ENCODE results near the gene PIP4K2A. TPM values are rescaled to one million over a fixed set of nuclear protein-coding genes. Genes with fewer than 3 reads are reported as not detected.

PIP4K2A gene
- total and polyA plus RNA-seq, 2 donors (not counting 3 experiments of a cell fraction or from before 2014, with no cell fraction given) = 11.8 to 32.6 TPM

GRCh38 chr10:22552888-22553378 is 161.4 kb downstream of the PIP4K2A start:
- peaks cover 3 to 4% of the 10 kb centered on the region in 2 experiments for H3K36me3 ChIP-seq (ENCODE audit: control insufficient read depth in 2 of 2, extremely low read depth in 1 of 2, insufficient read depth in 2 of 2, low read length in 2 of 2)
- BruUV-seq (replicated peaks) = no TSS peak
- dilution Hi-C loops (cut with MboI; ENCODE audit: extremely low pct_ligation_motif_present, low sequenced_read_pairs) (no loop called here), intact Hi-C loops (cut with micrococcal nuclease) (loop anchor here (5.0 to 10.0 kb wide), 2 partner anchors 551 to 1058 kb away; partner anchors contain the start of gene DNAJC1)
- ChIA-PET CTCF (interaction anchor here (1.2 to 2.7 kb wide), 2 partner anchors 21 to 435 kb away, joined by 3 to 10 read pairs; no protein-coding TSS in a partner anchor), POLR2A (no interaction called here)
- no peak overlapping the region for H3K4me2 ChIP-seq (ENCODE audit: insufficient read depth, low read length)
- H3K79me2 ChIP-seq (ENCODE audit: control insufficient read depth, insufficient read depth, low read length) = no peaks in the 10 kb centered on the region
- H3K9me1 ChIP-seq (replicated peaks; ENCODE audit: control insufficient read depth, extremely low read depth, insufficient read depth, low read length) = no peaks in the 10 kb centered on the region
- no peak overlapping the region for H3K27ac ChIP-seq (ENCODE audit: insufficient read depth, low read depth, low read length)
- H2AFZ ChIP-seq (ENCODE audit: low read depth, low read length) = no peak overlapping the region
- H3K4me3 ChIP-seq (replicated peaks in 1 of 3; ENCODE audit: insufficient read depth in 1 of 3, low read depth in 1 of 3, low read length in 3 of 3) = no peak overlapping the region
- no peaks in the 10 kb centered on the region for H3K27me3 ChIP-seq (ENCODE audit: control insufficient read depth in 2 of 2, insufficient read depth in 2 of 2, low read length in 2 of 2)
- no peak overlapping the region for H3K9ac ChIP-seq (replicated peaks; ENCODE audit: extremely low read depth, insufficient read depth, low read length)
- no peak for TF ChIP-seq POLR2AphosphoS5 (IDR thresholded peaks at IDR 0.05; ENCODE audit: insufficient read depth, low read depth, low read length)
- TF ChIP-seq EZH2 (IDR thresholded peaks at IDR 0.05; ENCODE audit: borderline replicate concordance, low read depth, low read length, severe bottlenecking) = no peak
- no peak for TF ChIP-seq JUN (IDR thresholded peaks at IDR 0.05; ENCODE audit: borderline replicate concordance, insufficient read depth, insufficient read length, low read depth)
- TF ChIP-seq FOS (IDR thresholded peaks at IDR 0.05; ENCODE audit: borderline replicate concordance, insufficient read depth, low read length) = no peak
- TF ChIP-seq CTCF (IDR thresholded peaks at IDR 0.05; ENCODE audit: extremely low read depth in 1 of 2, insufficient read depth in 1 of 2, low read depth in 1 of 2, low read length in 2 of 2) = no peak
- TF ChIP-seq POLR2A (IDR thresholded peaks at IDR 0.05; ENCODE audit: low read depth, low read length) = no peak
- no peak for TF ChIP-seq GATA2 (IDR thresholded peaks at IDR 0.05; ENCODE audit: insufficient read depth, insufficient read length, low read depth, low read length)
- no peak for TF ChIP-seq MYC (IDR thresholded peaks at IDR 0.05; ENCODE audit: low read depth, low read length)
- no peak for TF ChIP-seq MAX (IDR thresholded peaks at IDR 0.05; ENCODE audit: insufficient read depth, insufficient read length)
- H4K20me1 ChIP-seq (replicated peaks; ENCODE audit: control insufficient read depth, extremely low read depth, insufficient read depth, low read length) = no peaks in the 10 kb centered on the region
- DNase-seq (ENCODE audit: low read depth, low spot score) (no peak), FAIRE-seq (no peak)
- no peaks in the 10 kb centered on the region for H3K9me3 ChIP-seq (replicated peaks; ENCODE audit: control insufficient read depth, insufficient read depth, low read length)
- no peaks in the 10 kb centered on the region for H3K4me1 ChIP-seq (ENCODE audit: control insufficient read depth, extremely low read depth, insufficient read depth, low read length)
